ENCODE measurements around the gene ASB13.

ASB13 gene

DNA sequence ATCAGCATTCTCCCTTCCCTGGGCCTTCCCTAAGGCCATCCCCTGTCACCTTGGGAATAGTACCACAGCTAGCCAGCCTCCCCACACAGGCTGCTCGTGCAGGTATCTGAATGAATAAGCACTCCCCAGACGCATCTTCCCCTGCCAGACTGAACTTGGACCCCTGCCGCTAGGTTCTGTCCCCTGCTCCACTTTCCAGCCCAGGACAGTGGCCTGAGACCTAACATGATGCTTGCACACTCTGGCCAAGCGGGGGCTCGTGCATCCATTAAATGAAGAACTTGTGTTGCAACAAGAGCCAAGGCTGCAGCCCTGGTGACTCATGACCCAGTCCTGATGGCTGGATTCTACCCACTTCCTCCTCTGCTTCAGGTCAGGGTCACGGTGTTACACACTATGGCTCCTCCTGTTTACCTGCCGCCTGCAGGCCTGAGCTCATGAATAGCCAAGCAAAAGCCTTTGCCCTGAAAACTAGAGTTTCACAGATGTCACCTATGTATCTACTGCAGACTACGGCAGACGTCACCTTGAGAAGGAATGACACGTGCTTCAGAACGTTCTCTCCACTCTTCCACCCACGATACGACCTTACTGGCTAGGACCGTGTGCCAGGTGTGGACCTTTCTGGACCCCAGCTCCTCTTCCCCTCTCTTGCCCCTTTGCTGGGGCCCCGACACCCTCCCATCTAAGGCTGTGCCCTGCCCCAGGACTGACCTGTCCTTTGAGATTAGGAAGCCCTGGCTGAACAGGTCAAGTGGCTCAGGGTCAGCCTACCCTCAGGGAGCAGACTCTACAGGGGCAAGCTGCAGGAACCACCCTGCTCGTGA, 6.5 kb downstream of the ASB13 start:
- TF ChIP-seq, protein P1, sequence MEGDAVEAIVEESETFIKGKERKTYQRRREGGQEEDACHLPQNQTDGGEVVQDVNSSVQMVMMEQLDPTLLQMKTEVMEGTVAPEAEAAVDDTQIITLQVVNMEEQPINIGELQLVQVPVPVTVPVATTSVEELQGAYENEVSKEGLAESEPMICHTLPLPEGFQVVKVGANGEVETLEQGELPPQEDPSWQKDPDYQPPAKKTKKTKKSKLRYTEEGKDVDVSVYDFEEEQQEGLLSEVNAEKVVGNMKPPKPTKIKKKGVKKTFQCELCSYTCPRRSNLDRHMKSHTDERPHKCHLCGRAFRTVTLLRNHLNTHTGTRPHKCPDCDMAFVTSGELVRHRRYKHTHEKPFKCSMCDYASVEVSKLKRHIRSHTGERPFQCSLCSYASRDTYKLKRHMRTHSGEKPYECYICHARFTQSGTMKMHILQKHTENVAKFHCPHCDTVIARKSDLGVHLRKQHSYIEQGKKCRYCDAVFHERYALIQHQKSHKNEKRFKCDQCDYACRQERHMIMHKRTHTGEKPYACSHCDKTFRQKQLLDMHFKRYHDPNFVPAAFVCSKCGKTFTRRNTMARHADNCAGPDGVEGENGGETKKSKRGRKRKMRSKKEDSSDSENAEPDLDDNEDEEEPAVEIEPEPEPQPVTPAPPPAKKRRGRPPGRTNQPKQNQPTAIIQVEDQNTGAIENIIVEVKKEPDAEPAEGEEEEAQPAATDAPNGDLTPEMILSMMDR (conservative IDR thresholded peaks at IDR 0.05) = no peak
- H3K27ac ChIP-seq = no peak overlapping the region

DNA sequence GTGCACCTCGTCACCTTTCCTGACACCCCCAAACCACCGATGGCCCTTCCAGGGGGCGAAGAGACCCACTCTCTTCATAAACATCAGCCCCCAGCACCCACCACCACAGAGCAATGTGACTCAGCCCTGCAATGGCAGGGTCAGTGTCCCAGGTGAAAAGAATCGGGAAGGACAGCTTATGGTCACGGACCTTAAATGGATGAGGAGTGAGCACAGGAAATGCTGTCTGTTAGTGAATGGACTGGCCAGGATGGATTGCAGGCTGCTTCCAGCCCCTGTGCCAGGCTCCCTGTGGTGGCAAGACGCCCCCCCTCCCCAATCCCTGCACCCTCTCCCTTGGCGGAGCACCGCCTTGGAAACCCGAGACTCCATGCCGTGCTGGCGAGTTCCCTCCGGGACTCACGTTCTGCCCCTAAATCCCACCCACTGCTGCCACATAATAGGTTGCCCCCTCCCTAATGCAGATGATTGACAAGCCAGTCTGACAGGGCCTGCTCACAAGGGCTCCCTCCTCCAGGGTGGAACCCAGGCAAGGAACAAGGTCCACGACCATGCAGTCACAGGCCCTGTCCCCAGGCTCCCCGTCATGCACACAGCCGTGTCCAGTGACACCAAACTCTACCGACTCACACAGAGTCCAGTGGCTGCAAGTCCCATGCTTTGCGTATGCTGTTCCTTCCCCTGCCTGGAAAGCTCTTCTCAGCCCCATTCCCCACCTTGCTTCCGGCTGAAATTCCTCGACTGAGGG, 7.3 kb downstream of the ASB13 start:
- H3K27ac ChIP-seq = no peak overlapping the region
- TF ChIP-seq, protein P1 (conservative IDR thresholded peaks at IDR 0.05) = no peak

DNA sequence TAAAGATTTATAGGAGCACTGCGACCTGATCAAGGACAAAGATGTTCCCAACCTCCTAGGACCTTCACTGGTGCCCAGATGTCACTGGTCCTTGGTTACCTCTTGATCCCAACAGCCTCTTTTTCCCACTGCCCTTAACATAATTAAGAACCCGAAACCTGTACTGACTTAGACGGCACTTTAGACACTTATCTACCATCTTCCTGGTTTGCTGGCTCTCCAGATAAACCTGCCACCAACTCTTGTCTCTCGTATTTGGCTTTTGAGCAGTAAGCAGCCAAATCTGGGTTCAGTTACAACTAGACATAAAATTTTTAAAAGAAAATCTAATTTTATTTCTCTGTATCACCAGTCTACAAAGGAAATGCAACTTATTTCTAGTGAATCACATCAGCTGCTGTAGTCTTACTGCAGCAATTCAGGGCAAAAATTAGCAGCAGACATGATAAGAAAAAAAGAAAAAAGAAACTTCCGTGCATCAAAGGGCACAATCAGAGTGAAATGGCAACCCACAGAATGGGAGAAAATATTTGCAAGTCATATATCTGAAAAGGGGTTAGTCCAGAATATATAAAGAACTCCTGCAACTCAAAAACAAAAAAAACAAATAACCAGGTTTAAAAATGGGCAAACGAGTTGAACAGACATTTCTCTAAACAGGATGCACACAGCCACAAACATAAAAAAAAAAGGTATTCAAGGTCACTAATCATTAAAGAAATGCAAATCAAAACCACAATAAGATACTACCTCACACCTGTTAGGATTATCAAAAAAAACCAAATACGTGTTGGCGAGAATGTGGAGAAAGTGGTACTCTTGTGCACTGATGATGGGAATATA, 9.4 kb downstream of the ASB13 start:
- TF ChIP-seq, protein P1 (conservative IDR thresholded peaks at IDR 0.05) = no peak
- no peak overlapping the region for H3K27ac ChIP-seq

DNA sequence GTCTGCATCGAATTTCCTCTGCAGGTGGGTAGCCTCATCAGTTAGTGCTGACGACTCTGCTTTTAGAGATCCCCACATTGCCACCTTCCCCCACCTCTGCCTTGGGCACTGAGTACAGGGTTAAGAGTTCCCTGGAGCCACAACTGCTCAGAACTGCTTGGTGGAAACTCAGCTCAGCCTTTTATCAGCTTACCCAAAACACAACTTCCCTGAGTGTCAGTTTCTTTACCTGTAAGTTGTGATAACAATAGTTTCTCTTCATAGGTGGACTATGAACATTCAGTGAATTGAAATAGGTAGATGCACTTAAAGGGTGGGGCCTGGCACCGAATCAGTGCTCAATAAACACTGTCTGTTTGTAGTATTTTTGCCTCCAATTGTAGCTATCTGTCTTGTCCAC, 11.3 kb downstream of the ASB13 start:
- H3K27ac ChIP-seq = no peak overlapping the region
- TF ChIP-seq, protein P1 (conservative IDR thresholded peaks at IDR 0.05) = no peak

DNA sequence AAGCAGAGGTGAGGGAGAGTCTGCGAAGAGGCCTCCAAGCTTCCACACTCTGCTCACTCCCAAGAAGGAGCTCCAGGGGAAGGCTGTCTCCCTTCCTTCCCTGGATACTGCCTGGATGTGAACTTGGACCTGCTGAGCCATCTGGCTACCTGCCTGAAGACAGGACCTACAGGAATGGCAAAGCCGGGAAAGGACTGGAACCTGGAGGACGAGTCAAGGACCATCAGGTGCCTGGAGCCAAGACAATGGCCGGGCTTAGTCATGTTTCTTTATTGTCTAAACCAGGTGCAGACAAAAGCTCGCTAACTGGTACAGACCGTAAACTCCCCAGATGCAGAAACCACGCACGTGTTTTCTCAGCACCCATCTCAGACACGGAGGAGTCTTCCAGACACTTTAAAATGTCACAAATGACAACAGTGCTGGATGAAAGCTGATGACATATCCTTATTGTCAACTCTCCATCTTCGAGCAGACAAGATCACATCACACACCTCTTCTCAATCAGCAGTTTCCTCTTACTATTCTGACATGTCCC, 12.1 kb downstream of the ASB13 start:
- TF ChIP-seq, protein P1 (conservative IDR thresholded peaks at IDR 0.05) = no peak
- no peak overlapping the region for H3K27ac ChIP-seq

DNA sequence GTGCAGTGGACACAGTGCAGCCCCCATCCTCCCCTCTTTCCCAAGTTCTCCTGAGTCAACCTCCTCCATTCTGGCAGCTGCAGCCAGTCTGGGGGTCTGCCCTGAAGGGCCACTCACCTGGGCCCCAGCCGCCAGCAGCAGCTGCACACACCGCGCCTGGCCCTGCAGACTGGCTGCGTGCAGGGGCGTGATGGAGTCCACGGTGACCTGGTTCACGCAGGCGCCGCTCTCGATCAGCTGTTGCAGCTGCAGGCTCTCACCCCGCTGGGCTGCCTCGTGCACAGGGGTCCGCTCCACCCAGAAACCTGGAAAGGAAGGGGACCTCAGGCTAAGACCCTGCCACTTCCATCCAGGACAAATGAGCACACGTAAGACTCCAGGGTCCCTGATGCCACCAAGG, 13.6 kb downstream of the ASB13 start:
- TF ChIP-seq, protein P1 (conservative IDR thresholded peaks at IDR 0.05) = no peak
- peak overlapping the region; percentile 15; the same call in 1 of the 2 replicates for H3K27ac ChIP-seq

All from VCaP (cell line).